K562 (cell line): Measurements from ENCODE around the gene ECE2. TPM values are rescaled to one million over a fixed set of nuclear protein-coding genes. Genes with fewer than 3 reads are reported as not detected.

Experiments used
- ATAC-seq: fragments of 200-7000 bp; cut with Tn5 transposase; 3 replicates; pipeline ENCODE4 v1.9.1; 2020; ENCODE audit warnings: moderate library complexity
- BruUV-seq: library from RNA; stranded (reverse); fragments of 400-500 nt; replicated peaks from 2 replicates; lab custom pipeline; 2021; lab: Mats Ljungman, UMichigan
- CTCF ChIA-PET: fragments of 300-600 bp; formaldehyde crosslinking; extraction: SDS; loops from one replicate; lab custom pipeline; 2021; ENCODE audit warnings: low intra/inter-chr PET ratio; lab: Yijun Ruan, JAX
- POLR2A ChIA-PET: fragments of 300-600, 350-650 bp; sonication (Branson Sonifier 250); formaldehyde crosslinking; extraction: SDS; loops from one replicate; lab custom pipeline; 2021; ENCODE audit warnings: antibody characterized with exemption, inconsistent platforms; lab: Yijun Ruan, JAX
- DNase-seq, 4 experiments: peaks; one replicate each; pipeline versions ENCODE4 v3.0.0 to v3.0.0-alpha.2; 2011 to 2018; ENCODE audit warnings: low spot score in 3 of 4, mixed read lengths in 3 of 4; ENCODE audit errors: extremely low read depth in 1 of 4
- FAIRE-seq: peaks from 2 replicates; lab custom pipeline; 2011; peaks lifted over from hg19 to GRCh38; lab: Jason Lieb, UNC
- H2AFZ ChIP-seq: 2 replicates; pipeline ENCODE4 v1.6.0; 2011; ENCODE audit warnings: low read depth, low read length, control low read depth, inconsistent platforms
- H3K27ac ChIP-seq: fragments of 200-600 bp; 3 replicates; pipeline ENCODE4 v1.8.0; 2011; ENCODE audit warnings: low read depth, mild to moderate bottlenecking, control low read depth, inconsistent platforms, low read length, moderate library complexity, mixed read lengths; ENCODE audit errors: extremely low read depth
- H3K27me3 ChIP-seq, 2 experiments: fragments of 300-600 bp in 1 of 2; 2 replicates in 1 of 2; 3 replicates in 1 of 2; pipeline versions ENCODE4 v1.6.0 to v1.8.0; 2011; ENCODE audit warnings: inconsistent platforms in 2 of 2, low read length in 2 of 2, mild to moderate bottlenecking in 1 of 2, mixed read lengths in 1 of 2, moderate library complexity in 1 of 2; ENCODE audit not compliant: control insufficient read depth in 2 of 2, insufficient read depth in 2 of 2
- H3K36me3 ChIP-seq: fragments of 300-600 bp; 3 replicates; pipeline ENCODE4 v1.8.0; 2011; ENCODE audit warnings: mild to moderate bottlenecking, low read length, inconsistent platforms; ENCODE audit not compliant: control insufficient read depth, insufficient read depth
- H3K4me1 ChIP-seq, 2 experiments: fragments of 200-600 bp in 1 of 2; replicated peaks in 1 of 2; 2 replicates in 1 of 2; 3 replicates in 1 of 2; pipeline versions ENCODE4 v1.5.1 to v1.8.0; 2011; ENCODE audit warnings: inconsistent platforms in 2 of 2, low read length in 2 of 2, mild to moderate bottlenecking in 1 of 2, mixed read lengths in 1 of 2, moderate library complexity in 1 of 2; ENCODE audit not compliant: control insufficient read depth in 2 of 2, insufficient read depth in 2 of 2
- H3K4me2 ChIP-seq: 2 replicates; pipeline ENCODE4 v1.6.1; 2011; ENCODE audit warnings: low read length, control low read depth, inconsistent platforms, mixed read lengths; ENCODE audit not compliant: insufficient read depth
- H3K4me3 ChIP-seq: fragments of 200-600 bp; sonication (generic), shearing (Covaris generic); 2 replicates; pipeline ENCODE4 v1.5.1; 2016; ENCODE audit warnings: control low read depth, inconsistent platforms
- H3K79me2 ChIP-seq: fragments of 200-600 bp; 3 replicates; pipeline ENCODE4 v1.8.0; 2011; ENCODE audit warnings: low read length, inconsistent platforms; ENCODE audit not compliant: control insufficient read depth, insufficient read depth
- H3K9ac ChIP-seq, 2 experiments: 2 replicates each; pipeline versions ENCODE4 v1.6.0 to v1.6.1; 2011; ENCODE audit warnings: low read depth in 2 of 2, low read length in 2 of 2, control low read depth in 1 of 2, inconsistent platforms in 1 of 2, mild to moderate bottlenecking in 1 of 2, mixed read lengths in 1 of 2; ENCODE audit not compliant: insufficient read depth in 1 of 2
- H3K9me1 ChIP-seq: one replicate; pipeline ENCODE4 v1.6.0; 2011; ENCODE audit warnings: inconsistent platforms, mild to moderate bottlenecking, low read length, moderate library complexity; ENCODE audit not compliant: control insufficient read depth, insufficient read depth
- H3K9me3 ChIP-seq: replicated peaks from 2 replicates; pipeline ENCODE4 v1.5.1; 2011; ENCODE audit warnings: low read depth, low read length, inconsistent platforms; ENCODE audit not compliant: control insufficient read depth, insufficient read depth
- H4K20me1 ChIP-seq: replicated peaks from 2 replicates; pipeline ENCODE4 v1.6.1; 2011; ENCODE audit warnings: low read length, inconsistent platforms, mixed read lengths; ENCODE audit not compliant: control insufficient read depth, insufficient read depth
- ATF2 ChIP-seq: sonication (generic); formaldehyde crosslinking; IDR thresholded peaks from 2 replicates; pipeline ENCODE4 v1.8.1; 2022; ENCODE audit warnings: missing genetic modification reagents
- CBFA2T3 ChIP-seq: fragments of 450-650 bp; IDR thresholded peaks from 2 replicates; pipeline ENCODE4 v1.6.1; 2017
- ETV1 ChIP-seq: fragments of 450-650 bp; conservative IDR thresholded peaks from 2 replicates; pipeline ENCODE4 v1.6.1; 2016; ENCODE audit warnings: missing genetic modification characterization, control low read depth, low read depth, missing compliant biosample characterization
- FOXK1 ChIP-seq: sonication (generic); formaldehyde crosslinking; IDR thresholded peaks from 2 replicates; pipeline ENCODE4 v1.8.0; 2022; ENCODE audit warnings: missing genetic modification reagents, mild to moderate bottlenecking, borderline replicate concordance
- FOXK2 ChIP-seq, 2 experiments: fragments of 450-650 bp; IDR thresholded peaks in 1 of 2; conservative IDR thresholded peaks in 1 of 2; 2 replicates each; pipeline ENCODE4 v1.6.1; 2016; ENCODE audit warnings: low read depth in 2 of 2, mild to moderate bottlenecking in 1 of 2
- FOXP1 ChIP-seq: sonication (generic); formaldehyde crosslinking; IDR thresholded peaks from 2 replicates; pipeline ENCODE4 v1.8.0; 2022; ENCODE audit warnings: mild to moderate bottlenecking, missing genetic modification reagents
- HCFC1 ChIP-seq: IDR thresholded peaks from 2 replicates; pipeline ENCODE4 v1.6.1; 2012; ENCODE audit warnings: low read depth, low read length, improper control_type of control experiment
- MIER1 ChIP-seq: fragments of 450-650 bp; IDR thresholded peaks from 2 replicates; pipeline ENCODE4 v1.6.1; 2016; ENCODE audit warnings: antibody characterized with exemption, mild to moderate bottlenecking, low read depth
- MNT ChIP-seq, 2 experiments: fragments of 450-650 bp; conservative IDR thresholded peaks; 2 replicates each; pipeline ENCODE4 v1.6.1; 2017; ENCODE audit warnings: mild to moderate bottlenecking in 2 of 2, moderate library complexity in 2 of 2
- SETDB1 ChIP-seq: IDR thresholded peaks from one replicate; pipeline ENCODE4 v1.6.1; 2012; ENCODE audit warnings: low read length, control low read depth, inconsistent platforms
- SIN3A ChIP-seq, 2 experiments: fragments of 150-350 bp in 1 of 2; IDR thresholded peaks; 2 replicates each; pipeline ENCODE4 v1.6.1; 2011 to 2016; ENCODE audit warnings: borderline replicate concordance in 2 of 2, low read depth in 2 of 2, low read length in 2 of 2, mild to moderate bottlenecking in 2 of 2, moderate library complexity in 2 of 2; ENCODE audit not compliant: control insufficient read depth in 1 of 2
- THAP7 ChIP-seq: fragments of 250-450 bp; sonication (Bioruptor Pico); IDR thresholded peaks from 2 replicates; pipeline ENCODE4 v1.5.0; 2021
- ZNF511 ChIP-seq: sonication (generic); formaldehyde crosslinking; IDR thresholded peaks from 2 replicates; pipeline ENCODE4 v1.8.0; 2022; ENCODE audit warnings: mild to moderate bottlenecking, missing genetic modification reagents
- WGBS: fragments of 100-300 bp; shearing (Covaris generic); methylation state at CpG from one replicate; pipeline ENCODE4 v1.1.6; 2016; ENCODE audit warnings: low coverage, mixed read lengths; ENCODE audit not compliant: insufficient coverage; ENCODE audit errors: missing lambda C conversion rate; 5-methylcytosine and 5-hydroxymethylcytosine counted together
- in situ Hi-C: fragments of 300-500 bp; cut with MboI; formaldehyde crosslinking; loops from 4 replicates; pipeline ENCODE4 v1.15.0; 2018; ENCODE audit warnings: inconsistent platforms, mixed read lengths
- intact Hi-C: fragments of 100-400 bp; cut with micrococcal nuclease; formaldehyde crosslinking; loops from 2 replicates; pipeline ENCODE4 v1.14.2; 2022
- polyA plus RNA-seq, 8 experiments: library from polyadenylated mRNA; depleted of rRNA in 4 of 8; stranded (reverse) in 5 of 8; unstranded in 3 of 8; fragments of >200 nt; fragmentation: Nextera tagmentation in 2 of 8; fragmentation: Illumina TruSeq in 1 of 8; extraction: Ambion mirVana in 2 of 8; extraction: Trizol in 1 of 8; gene quantifications; 2 replicates each; pipeline versions ENCODE4 v1.2.1 to v1.2.3, GENCODE V29; 2011 to 2014; ENCODE audit warnings: inconsistent platforms in 1 of 8, missing spikeins in 1 of 8
- total RNA-seq, 7 experiments: library from RNA; depleted of rRNA in 6 of 7; stranded (reverse); fragments of >200 nt in 6 of 7; fragmentation: Illumina TruSeq in 2 of 7; extraction: Trizol in 2 of 7; gene quantifications; 2 replicates each; pipeline versions ENCODE4 v1.2.1 to v1.2.3, GENCODE V29; 2011 to 2021; ENCODE audit warnings: low replicate concordance in 1 of 7

Gene ECE2
- total and polyA plus RNA-seq, 9 of the 15 experiments (the other 6 are each of a cell fraction or from before 2014, with no cell fraction given) = not detected

GRCh38 chr3:184240384-184241140 lies 35.3 kb upstream of the ECE2 start:
- FAIRE-seq (peak; percentile 79), ATAC-seq (peak; percentile 45; the same call in 2 of the 3 replicates), DNase-seq (peak in 1 of 4 experiments; percentile 41)
- H3K9me3 ChIP-seq = no peaks in the 10 kb centered on the region
- H3K9me1 ChIP-seq = no peaks in the 10 kb centered on the region
- H2AFZ ChIP-seq = no peak overlapping the region
- 46% methylated on average over 3 of the region's 4 CpGs for WGBS
- H3K79me2 ChIP-seq = no peaks in the 10 kb centered on the region
- CTCF ChIA-PET = interaction anchor here (0.6 to 1.1 kb wide), 2 partner anchors 107 to 343 kb away, joined by 3 read pairs; no protein-coding TSS in a partner anchor
- H3K4me1 ChIP-seq = peaks cover 0 to 24% of the 10 kb centered on the region in 2 experiments; a peak in 3 of 5 replicates
- BruUV-seq = no TSS peak
- H3K9ac ChIP-seq = no peak overlapping the region
- no peak overlapping the region for H3K27ac ChIP-seq
- peaks cover 37% of the 10 kb centered on the region for H3K36me3 ChIP-seq
- no peak overlapping the region for H3K4me2 ChIP-seq
- H3K4me3 ChIP-seq = no peak overlapping the region
- POLR2A ChIA-PET = interaction anchor here (0.5 to 1.6 kb wide), 4 partner anchors 11 to 64 kb away, joined by 3 to 9 read pairs (median 4); partner anchors contain the start of gene VWA5B2
- peaks cover 0 to 13% of the 10 kb centered on the region in 2 experiments; a peak in 1 of 5 replicates for H3K27me3 ChIP-seq
- in situ Hi-C loops (loop anchor here (10.0 kb wide), 1 partner anchor 226 kb away; the partner anchor contains the start of gene ABCC5), intact Hi-C loops (loop anchor here (5.0 to 10.0 kb wide), 2 partner anchors 93 to 196 kb away; no protein-coding TSS in a partner anchor)
- H4K20me1 ChIP-seq = peaks cover 27% of the 10 kb centered on the region
- TF ChIP-seq CBFA2T3 (no peak), FOXK1 (CRISPR knock-in tag) (0 out of 2 replicates have a peak, but pooled peaks have one; percentile 17), ZNF511 (CRISPR knock-in tag) (0 out of 2 replicates have a peak, but pooled peaks have one; percentile 27), THAP7 (CRISPR knock-in tag) (no peak), MIER1 (peak; percentile 92), FOXK2 (conservative IDR thresholded peaks at IDR 0.05 in 1 of 2, IDR thresholded peaks at IDR 0.05 in 1 of 2; ENCODE audit: low read depth in 2 of 2) (no peak), ATF2 (CRISPR knock-in tag) (no peak), SETDB1 (no peak), SIN3A (IDR thresholded peaks at IDR 0.05; ENCODE audit: borderline replicate concordance in 2 of 2, control insufficient read depth in 1 of 2, low read depth in 2 of 2, low read length in 2 of 2) (peak in 1 of 2 experiments; percentile 93; a peak in 2 of 4 replicates), ETV1 (tag) (0 out of 2 replicates have a peak, but pooled peaks have one; percentile 10), MNT (conservative IDR thresholded peaks at IDR 0.05) (0 out of 4 replicates have a peak, but pooled peaks of 1 of the 2 experiments have one; percentile 43), HCFC1 (no peak), FOXP1 (CRISPR knock-in tag) (peak; percentile 28; the same call in 1 of the 2 replicates)
